T1000 (cell line): ENCODE data around the gene ADAMTSL3.
"Not testable (repeated sequence)": the region's sequence is repeated elsewhere in the genome, so short reads cannot be mapped to it uniquely, and the experiment has no call there.

Source experiments
- DNase-seq: peaks from one replicate; lab custom pipeline; 2025; ENCODE audit warnings: mixed read lengths; lab: John Stamatoyannopoulos, UW

Gene ADAMTSL3

GRCh38 chr15:83698294-83698693, 44.4 kb downstream of the ADAMTSL3 start:
- DNase-seq = no peak

GRCh38 chr15:83699028-83699427, 45.1 kb downstream of the ADAMTSL3 start:
- DNase-seq = no peak

- DNase-seq = no peak
These were observed 46.2 kb downstream of the ADAMTSL3 start for GRCh38 chr15:83700082-83700481.

- DNase-seq = not testable (repeated sequence)
These were observed 48.4 kb downstream of the ADAMTSL3 start for GRCh38 chr15:83702314-83702713.

- no peak for DNase-seq
These were observed 54.4 kb downstream of the ADAMTSL3 start for GRCh38 chr15:83708328-83708727.

- DNase-seq = no peak
These were observed 55.3 kb downstream of the ADAMTSL3 start for GRCh38 chr15:83709241-83709640.

- DNase-seq = no peak
These were observed 55.9 kb downstream of the ADAMTSL3 start for GRCh38 chr15:83709811-83710210.

- DNase-seq = no peak
These were observed 56.5 kb downstream of the ADAMTSL3 start for GRCh38 chr15:83710452-83710851.

- DNase-seq = no peak
These were observed 57.3 kb downstream of the ADAMTSL3 start for GRCh38 chr15:83711236-83711635.

- DNase-seq = no peak
These were observed 59.3 kb downstream of the ADAMTSL3 start for GRCh38 chr15:83713242-83713641.

- DNase-seq = no peak
These were observed 61.2 kb downstream of the ADAMTSL3 start for GRCh38 chr15:83714939-83715628.

- DNase-seq = no peak
These were observed 62.7 kb downstream of the ADAMTSL3 start for GRCh38 chr15:83716605-83717004.

- no peak for DNase-seq
These were observed 63.1 kb downstream of the ADAMTSL3 start for GRCh38 chr15:83717010-83717409.

GRCh38 chr15:83720468-83720867, 66.5 kb downstream of the ADAMTSL3 start:
- no peak for DNase-seq

- DNase-seq = no peak
These were observed 67.1 kb downstream of the ADAMTSL3 start for GRCh38 chr15:83721031-83721430.

GRCh38 chr15:83721981-83722380, 68.1 kb downstream of the ADAMTSL3 start:
- DNase-seq = no peak

GRCh38 chr15:83723216-83723615, 69.3 kb downstream of the ADAMTSL3 start:
- no peak for DNase-seq

GRCh38 chr15:83732196-83732595, 78.3 kb downstream of the ADAMTSL3 start:
- DNase-seq = no peak

- DNase-seq = no peak
These were observed 78.8 kb downstream of the ADAMTSL3 start for GRCh38 chr15:83732770-83733169.

- no peak for DNase-seq
These were observed 79.3 kb downstream of the ADAMTSL3 start for GRCh38 chr15:83733206-83733605.

- DNase-seq = no peak
These were observed 79.8 kb downstream of the ADAMTSL3 start for GRCh38 chr15:83733691-83734090.

- DNase-seq = no peak
These were observed 80.6 kb downstream of the ADAMTSL3 start for GRCh38 chr15:83734487-83734886.

GRCh38 chr15:83739629-83740028, 85.7 kb downstream of the ADAMTSL3 start:
- no peak for DNase-seq

- DNase-seq = no peak
These were observed 91.8 kb downstream of the ADAMTSL3 start for GRCh38 chr15:83745771-83746170.
